Lower leg skin (tissue), 4 donors: Measurements from ENCODE around the gene PPP1R18. TPM values are rescaled to one million over a fixed set of nuclear protein-coding genes. Genes with fewer than 3 reads are reported as not detected.

ENCODE experiments used
- DNase-seq, 2 donors: peaks; one replicate each; pipeline ENCODE4 v3.0.0-alpha.2; 2019; ENCODE audit warnings: low spot score in 2 of 2
- H3K4me3 ChIP-seq: fragments of 200-600 bp; sonication (generic); 2 replicates; pipeline ENCODE4 v1.5.1; 2017; ENCODE audit warnings: mild to moderate bottlenecking, low read depth; ENCODE audit not compliant: poor library complexity, severe bottlenecking
- POLR2A ChIP-seq, 2 donors: fragments of 450-650 bp; IDR thresholded peaks; one replicate each; pipeline ENCODE4 v1.6.1; 2016 to 2017; ENCODE audit warnings: antibody characterized with exemption in 2 of 2, mild to moderate bottlenecking in 1 of 2, moderate library complexity in 1 of 2
- WGBS, 2 donors: methylation state at CpG; one replicate each; pipeline ENCODE4 v1.1.5; 2018; 5-methylcytosine and 5-hydroxymethylcytosine counted together
- intact Hi-C: fragments of 100-400 bp; cut with DNase I; formaldehyde crosslinking; loops from one replicate; pipeline ENCODE4 v1.15.0; 2023; ENCODE audit warnings: low total_unique reads
- total RNA-seq, 4 donors: library from RNA; depleted of rRNA; stranded (reverse); fragments of >200 nt; gene quantifications; one replicate each; pipeline ENCODE4 v1.1.0, GENCODE V29; 2016
- TF ChIP-seq, protein P1 (sequence below), 3 donors: fragments of 450-650 bp; IDR thresholded peaks; one replicate each; pipeline ENCODE4 v1.5.1; 2016; ENCODE audit warnings: antibody characterized with exemption in 3 of 3, mild to moderate bottlenecking in 3 of 3, moderate library complexity in 2 of 3

The PPP1R18 gene
- total RNA-seq, 4 donors from 2014 or later, result 23.6 to 34.1 (median 27.3) TPM

- no peak for TF ChIP-seq POLR2A (IDR thresholded peaks at IDR 0.05)
- TF ChIP-seq, protein P1, sequence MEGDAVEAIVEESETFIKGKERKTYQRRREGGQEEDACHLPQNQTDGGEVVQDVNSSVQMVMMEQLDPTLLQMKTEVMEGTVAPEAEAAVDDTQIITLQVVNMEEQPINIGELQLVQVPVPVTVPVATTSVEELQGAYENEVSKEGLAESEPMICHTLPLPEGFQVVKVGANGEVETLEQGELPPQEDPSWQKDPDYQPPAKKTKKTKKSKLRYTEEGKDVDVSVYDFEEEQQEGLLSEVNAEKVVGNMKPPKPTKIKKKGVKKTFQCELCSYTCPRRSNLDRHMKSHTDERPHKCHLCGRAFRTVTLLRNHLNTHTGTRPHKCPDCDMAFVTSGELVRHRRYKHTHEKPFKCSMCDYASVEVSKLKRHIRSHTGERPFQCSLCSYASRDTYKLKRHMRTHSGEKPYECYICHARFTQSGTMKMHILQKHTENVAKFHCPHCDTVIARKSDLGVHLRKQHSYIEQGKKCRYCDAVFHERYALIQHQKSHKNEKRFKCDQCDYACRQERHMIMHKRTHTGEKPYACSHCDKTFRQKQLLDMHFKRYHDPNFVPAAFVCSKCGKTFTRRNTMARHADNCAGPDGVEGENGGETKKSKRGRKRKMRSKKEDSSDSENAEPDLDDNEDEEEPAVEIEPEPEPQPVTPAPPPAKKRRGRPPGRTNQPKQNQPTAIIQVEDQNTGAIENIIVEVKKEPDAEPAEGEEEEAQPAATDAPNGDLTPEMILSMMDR (IDR thresholded peaks at IDR 0.05), result no peak
- no peak overlapping the region for H3K4me3 ChIP-seq
- intact Hi-C loops, result no loop called here
- WGBS, 2 donors, result 59 to 69% methylated on average over 1 of the region's 1 CpG
- DNase-seq, result no peak
Observed at GRCh38 chr6:30645989-30646388, 40.5 kb downstream of the PPP1R18 start.

DNA sequence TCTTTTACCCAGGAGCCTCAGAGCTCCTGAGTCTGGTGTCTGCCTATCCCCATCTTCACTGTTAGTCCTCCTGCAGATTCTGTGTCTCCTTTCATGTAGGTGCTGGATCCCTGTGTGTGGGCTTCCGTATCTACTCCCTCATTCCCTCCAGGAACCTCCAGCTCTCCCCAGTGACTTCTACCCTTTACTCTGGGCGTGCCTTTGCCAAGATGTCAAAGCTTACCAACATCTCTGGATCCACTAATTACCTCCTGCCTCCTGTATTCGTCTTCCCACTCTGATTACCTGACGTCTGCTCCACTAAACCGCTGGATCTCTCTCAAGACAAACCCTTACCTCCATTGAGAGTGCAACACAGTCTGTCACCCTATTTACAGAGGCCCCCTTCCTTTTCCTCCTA lies 41.7 kb downstream of the PPP1R18 start:
- no peak overlapping the region for H3K4me3 ChIP-seq
- intact Hi-C loops, result no loop called here
- WGBS, 2 donors, result 78 to 84% methylated on average over 5 of the region's 5 CpGs
- no peak for TF ChIP-seq POLR2A (IDR thresholded peaks at IDR 0.05)
- TF ChIP-seq, protein P1 (IDR thresholded peaks at IDR 0.05), result no peak
- no peak for DNase-seq

DNA sequence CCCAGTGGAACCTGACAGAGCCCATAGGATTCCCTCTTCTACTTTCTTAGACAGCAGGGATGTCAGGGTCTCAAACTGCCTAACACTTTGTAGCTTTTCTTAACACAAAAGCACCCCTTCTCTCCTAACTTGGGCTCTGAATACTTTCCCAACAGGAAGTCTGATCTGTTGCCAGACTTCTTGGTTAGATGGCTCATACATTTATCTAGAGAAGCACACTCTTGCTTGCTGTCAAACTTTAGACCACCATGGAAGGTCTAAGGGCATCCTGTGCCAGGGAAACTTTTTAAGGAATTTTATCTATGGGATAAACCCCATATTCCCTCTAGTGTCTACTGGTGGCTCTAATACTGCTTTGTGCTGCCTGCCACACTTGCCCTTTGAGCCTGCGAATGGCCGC lies 42.8 kb downstream of the PPP1R18 start:
- WGBS, 2 donors, result 97 to 98% methylated on average over 2 of the region's 2 CpGs
- no peak for DNase-seq
- H3K4me3 ChIP-seq, result no peak overlapping the region
- TF ChIP-seq, protein P1 (IDR thresholded peaks at IDR 0.05), result no peak
- no peak for TF ChIP-seq POLR2A (IDR thresholded peaks at IDR 0.05)
- intact Hi-C loops, result no loop called here

DNA sequence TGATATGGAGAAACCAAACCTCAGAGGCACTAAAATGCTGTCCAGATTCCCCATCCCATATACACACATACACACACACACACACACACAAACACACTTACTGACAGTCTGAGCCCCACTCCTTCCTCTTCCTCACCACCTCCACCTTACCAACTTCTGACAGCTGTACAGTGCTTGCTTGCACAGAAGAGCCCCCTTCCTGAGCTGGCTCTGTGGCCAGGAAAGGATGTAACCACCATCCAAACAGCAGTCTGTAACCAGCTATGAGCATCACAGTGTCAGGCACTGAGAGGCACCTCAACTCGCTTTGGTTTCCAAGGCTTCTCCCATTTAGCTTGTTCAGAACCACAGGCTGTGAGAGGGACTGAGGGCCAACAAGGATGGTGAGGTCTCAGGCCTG lies 45.4 kb downstream of the PPP1R18 start:
- no peak for DNase-seq
- WGBS, 2 donors, result 82 to 88% methylated on average over 1 of the region's 1 CpG
- H3K4me3 ChIP-seq, result no peak overlapping the region
- intact Hi-C loops, result no loop called here
- TF ChIP-seq, protein P1 (IDR thresholded peaks at IDR 0.05), result no peak
- TF ChIP-seq POLR2A (IDR thresholded peaks at IDR 0.05), result no peak

GRCh38 chr6:30640481-30640880 lies 46.0 kb downstream of the PPP1R18 start:
- no peak for DNase-seq
- no peak overlapping the region for H3K4me3 ChIP-seq
- 80 to 86% methylated on average over 10 of the region's 10 CpGs for WGBS, 2 donors
- intact Hi-C loops, result no loop called here
- TF ChIP-seq, protein P1 (IDR thresholded peaks at IDR 0.05), result no peak
- TF ChIP-seq POLR2A (IDR thresholded peaks at IDR 0.05), result no peak

DNA sequence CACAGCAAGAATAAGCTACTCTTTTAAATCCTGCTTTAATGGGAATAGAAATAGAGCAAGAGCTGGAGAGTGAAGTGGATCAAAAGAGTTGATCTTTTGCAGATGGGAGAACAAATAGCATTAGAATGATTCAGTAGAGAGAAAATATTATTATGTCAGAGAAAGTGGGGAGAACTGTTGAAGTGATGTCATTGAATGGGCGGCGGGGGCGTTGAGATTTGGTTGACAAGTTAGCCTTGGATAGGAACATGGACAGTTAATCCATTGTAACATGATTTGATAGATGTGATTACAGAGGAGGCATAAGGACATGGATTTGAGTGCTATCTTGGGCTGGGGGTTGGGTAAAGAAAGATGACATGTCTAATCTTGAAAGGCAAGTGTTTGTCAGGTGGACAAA lies 50.6 kb downstream of the PPP1R18 start:
- DNase-seq, result no peak

More for the DNA sequence above, 50.6 kb downstream of the PPP1R18 start:
- TF ChIP-seq, protein P1 (IDR thresholded peaks at IDR 0.05), result no peak
- H3K4me3 ChIP-seq, result no peak overlapping the region
- intact Hi-C loops, result no loop called here
- 95 to 97% methylated on average over 3 of the region's 3 CpGs for WGBS, 2 donors
